GM21526 (cell line): Measurements from ENCODE around the gene ARL13B.
A peak's percentile ranks its signal among the peaks of the same experiment; 100 is the strongest.
"Not testable (repeated sequence)": the region's sequence is repeated elsewhere in the genome, so short reads cannot be mapped to it uniquely, and the experiment has no call there.

Experiments
- ATAC-seq: cut with Tn5 transposase; IDR thresholded peaks from one replicate; pipeline ENCODE4 v1.9.1; 2021; ENCODE audit warnings: moderate library complexity; ENCODE audit not compliant: unreplicated experiment, low FRiP score

ARL13B gene

DNA sequence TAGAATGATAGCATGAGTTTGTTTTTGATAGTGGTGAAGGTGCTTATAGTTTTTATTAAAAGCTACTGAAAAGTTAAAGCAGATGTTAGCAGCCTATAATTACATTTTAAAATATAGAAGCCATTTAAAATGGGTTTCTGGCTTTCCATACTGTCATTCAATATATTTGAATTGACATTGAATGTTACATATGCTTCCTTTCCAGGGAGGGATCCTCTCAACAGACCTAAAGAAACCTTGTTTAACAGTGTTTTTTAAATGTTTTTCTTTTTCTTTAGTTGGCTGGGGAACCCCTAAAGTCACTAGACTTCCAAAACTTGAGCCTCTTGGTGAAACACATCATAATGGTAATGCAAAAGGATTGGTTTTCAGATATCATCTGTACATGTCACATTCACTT, 70.6 kb downstream of the ARL13B start:
- no peak for ATAC-seq

DNA sequence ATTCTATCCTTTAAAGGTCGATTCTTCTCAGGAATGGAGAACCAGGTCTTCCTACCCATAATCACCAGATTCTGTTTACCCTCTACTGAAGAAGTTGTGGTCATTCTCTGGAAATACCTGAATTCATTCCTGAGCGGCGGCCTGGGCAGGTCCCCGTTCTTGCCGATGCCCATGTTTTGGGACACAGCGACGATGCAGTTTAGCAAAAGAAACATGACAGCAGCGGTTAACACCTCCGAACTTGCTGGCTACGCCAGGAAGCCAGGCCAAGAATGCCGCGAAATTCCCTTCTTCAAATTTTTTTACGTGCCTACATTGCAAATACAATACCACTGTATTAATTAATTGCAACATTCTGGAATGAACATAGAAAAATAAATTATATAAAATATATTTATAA, 81.3 kb downstream of the ARL13B start:
- ATAC-seq, result no peak

DNA sequence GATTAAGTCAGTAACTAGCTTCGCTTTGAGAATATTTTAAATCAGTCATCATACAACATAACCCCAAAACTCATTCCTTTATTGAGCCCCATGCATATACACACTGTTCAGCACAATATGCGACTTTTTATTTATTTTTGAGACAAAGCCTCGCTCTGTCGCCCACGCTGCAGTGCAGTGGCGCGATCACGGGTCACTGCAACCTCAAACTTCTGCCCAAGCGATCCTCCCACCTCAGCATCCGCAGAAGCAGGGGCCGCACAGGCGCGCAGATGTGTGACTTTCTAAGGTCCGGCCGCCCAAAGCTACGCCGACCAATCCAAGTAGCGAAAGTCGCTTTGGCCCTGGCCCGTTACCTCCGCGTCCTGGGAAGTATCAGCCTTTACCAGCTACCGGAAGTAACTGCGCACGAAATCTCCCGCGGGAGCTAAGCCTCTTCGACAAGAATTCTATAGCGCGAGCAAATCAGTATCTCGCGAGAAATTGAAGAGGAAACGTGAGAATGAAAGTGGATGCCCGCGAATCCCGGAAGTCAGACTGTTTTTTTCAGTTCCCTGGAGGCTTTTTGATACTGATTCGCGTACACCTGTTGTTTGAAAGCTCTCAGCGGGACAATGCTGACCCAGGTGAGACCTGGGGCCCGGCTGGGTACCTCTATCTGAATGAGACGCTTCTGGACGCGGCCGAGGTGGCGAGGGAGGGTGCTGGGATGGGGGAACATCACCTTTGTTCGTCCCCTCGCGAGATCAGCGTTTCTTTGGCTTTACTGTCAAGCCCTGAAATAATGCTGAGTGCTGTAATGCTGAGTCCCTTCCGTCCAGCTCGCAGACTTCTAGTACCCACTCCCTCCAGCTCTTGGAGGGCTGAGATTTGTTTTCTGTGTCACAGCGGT, 82.8 kb downstream of the ARL13B start, which contains the start of the genes DHFR2 and NSUN3:
TSS of gene DHFR2 (minus strand) at position 404 of the 892 bp plus-strand sequence. CDS start 1,405 bp downstream, outside the sequence.
TSS of gene NSUN3 (plus strand) at position 549 of the 892 bp plus-strand sequence. CDS start at position 615, 66 bp downstream.
- ATAC-seq, result peak; percentile 93

DNA sequence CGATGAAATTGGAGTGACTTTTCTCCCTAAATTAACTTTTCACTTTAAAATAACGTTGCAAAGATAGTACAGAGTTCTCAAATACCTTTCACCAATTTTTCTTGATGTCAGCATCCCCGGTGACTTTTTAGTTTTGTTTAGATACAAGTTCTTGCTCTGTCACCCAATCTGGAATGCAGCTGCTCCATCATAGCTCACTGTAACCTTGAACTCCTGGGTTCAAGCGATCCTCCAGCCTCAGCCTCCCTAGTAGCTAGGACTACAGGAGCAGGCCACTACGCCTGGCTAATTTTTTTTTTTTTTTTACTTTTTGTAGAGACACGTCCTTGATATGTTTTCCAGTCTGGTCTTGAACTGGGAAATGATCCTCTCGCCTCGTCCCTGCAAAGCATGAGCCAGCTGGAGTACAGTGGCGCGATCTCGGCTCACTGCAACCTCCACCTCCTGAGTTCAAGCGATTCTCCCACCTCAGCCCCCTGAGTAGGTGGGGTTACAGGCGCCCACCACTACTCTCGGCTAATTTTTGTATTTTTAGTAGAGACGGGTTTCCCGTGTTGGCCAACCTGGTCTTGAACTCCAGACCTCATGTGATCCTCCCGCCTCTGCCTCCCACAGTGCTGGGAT, 83.7 kb downstream of the ARL13B start:
- no peak for ATAC-seq

DNA sequence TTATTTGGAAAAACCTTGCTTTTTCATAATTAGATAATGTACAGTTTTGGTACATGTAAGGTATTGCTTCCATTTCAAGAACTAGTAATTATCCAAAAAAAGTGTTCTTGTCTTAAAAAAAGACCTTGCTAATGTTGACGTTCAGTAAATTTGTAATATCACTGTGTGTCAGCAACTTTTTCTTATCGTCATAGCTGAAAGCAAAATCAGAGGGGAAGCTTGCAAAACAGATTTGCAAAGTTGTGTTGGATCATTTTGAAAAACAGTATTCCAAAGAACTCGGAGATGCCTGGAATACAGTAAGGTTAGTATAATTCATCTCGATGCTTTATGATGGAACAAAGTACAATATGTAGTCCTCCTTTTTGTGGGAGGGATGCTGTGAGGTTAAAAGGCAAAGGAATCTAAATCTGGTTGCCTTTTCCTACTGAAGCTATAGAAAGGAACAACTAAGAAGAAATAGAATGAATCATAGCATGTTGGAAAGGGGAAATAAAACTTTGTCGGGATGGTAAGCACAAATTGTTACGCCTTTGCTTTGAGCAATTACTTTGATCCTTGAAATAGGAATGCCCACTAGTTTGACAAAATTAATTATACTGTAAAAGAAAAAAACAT, 84.4 kb downstream of the ARL13B start:
- ATAC-seq, result no peak

DNA sequence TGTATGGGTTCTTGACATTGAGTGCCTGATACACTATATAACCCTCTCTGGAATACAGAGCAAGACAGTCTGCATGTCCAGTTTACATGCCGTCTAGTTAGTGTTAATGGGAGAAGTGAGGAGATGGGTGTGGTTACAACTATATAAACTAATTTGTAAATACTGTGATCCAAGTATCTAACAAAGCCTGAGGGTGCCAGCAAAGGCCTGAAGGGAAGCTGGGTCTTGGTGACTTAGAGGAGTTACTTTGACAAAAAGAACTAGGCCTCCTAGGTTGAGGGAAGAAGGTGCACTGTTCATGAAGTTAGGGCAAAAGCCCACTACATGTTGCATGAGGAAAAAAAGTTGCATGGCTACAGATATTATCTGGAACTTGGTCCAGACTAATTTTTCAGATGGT, 85.2 kb downstream of the ARL13B start:
- no peak for ATAC-seq

DNA sequence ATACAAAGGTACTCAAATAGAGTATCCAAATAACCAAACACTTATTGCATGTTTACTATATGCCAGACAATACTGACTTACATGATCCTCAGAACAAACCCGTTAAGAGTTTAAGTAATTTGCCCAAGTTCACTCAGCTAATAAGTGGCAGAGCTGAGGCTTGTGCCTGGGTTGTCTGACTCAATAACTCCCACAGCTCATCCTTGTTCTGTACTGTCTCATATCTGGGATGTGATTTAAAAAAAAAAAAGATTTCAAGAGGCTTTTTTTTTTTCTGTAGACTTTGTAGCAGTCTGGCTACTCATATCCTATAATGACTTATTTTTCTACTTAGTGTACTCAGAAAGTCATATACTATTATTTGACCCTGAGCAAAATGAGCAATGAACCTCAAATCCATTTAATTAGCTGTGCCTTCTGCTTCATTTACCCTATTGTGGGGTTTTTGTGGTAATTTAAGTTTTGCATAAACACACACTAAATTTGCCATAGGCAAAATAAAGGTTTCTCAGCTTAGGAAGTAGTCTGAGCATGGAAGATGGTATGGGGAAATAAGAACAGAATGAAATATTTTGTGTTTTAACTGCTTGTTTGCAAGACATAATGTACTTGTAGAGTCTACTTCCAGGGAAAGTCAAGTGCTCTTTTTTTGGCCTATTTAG, 86.0 kb downstream of the ARL13B start:
- ATAC-seq, result no peak

DNA sequence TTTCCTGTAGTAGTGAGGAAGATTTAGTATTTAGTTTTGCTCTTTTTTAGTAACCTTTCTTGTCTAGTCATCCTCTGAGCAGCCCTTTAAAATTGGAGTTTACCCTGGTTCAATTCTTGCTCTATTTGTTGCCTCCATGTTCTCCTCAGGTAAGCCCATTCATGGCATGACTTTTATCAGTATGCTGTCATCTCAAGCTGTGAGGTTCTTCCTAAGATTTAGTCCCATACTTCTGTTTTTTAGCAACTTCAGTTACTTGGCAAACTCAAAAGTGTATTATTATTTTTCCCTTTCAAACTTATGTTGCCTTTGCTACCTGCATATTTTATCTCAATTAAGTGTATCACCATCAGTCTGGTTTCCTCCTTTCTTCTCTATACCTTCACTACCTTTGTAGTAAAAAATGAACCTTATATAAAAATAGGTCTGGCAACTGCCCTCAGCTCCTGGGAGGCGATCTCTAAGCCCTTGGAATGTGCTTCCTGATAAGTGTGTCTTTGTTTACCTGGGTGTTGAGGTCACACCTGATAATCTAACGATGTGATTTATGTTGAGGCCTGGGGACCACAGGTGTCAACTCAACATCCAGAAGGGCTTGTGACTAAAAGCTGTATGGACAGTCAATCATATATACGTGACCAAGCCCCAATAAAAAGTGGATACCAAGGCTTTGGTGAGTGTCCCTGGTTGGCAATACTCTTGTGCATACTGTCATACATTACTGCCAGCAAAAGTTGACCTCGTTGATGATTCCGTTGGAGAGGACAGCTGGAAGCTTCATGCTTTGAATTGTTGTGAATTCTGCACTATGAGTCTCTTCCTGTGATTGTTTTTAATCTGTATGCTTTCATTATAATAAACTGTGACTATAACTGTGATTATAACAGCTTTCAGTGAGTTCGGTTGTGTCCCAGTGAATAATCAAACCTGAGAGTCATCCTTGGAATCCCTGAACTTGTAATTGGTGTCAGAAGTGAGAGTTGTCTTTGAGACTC, 86.8 kb downstream of the ARL13B start:
- ATAC-seq, result no peak

DNA sequence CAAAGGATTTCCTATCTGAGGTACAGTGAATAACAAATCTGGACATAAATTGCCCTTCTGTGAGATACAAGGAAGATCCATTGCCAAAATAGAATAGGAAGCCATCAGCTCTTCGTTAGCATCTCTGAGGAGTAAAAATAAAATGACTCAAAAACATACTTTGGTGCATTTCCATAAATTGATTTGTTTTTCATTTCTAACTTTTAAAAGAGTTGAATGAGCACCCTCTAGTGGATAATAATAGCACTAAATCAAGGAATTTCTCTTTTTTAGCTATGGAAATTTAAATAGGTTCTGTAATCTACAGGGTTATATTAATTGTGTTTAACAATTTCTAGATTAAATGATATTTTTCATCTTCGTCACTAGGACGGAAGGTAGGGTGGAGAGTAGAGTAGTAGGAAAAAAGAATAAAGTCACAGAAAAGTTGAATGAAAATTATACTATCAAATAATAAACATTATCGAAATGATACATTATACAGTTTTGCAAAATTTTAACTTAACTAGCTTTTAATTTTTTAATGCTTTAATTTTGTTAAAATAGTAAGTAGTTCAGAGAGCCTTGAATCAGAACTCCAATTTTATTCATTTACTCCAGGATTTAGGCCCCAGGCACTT, 89.3 kb downstream of the ARL13B start:
- no peak for ATAC-seq

DNA sequence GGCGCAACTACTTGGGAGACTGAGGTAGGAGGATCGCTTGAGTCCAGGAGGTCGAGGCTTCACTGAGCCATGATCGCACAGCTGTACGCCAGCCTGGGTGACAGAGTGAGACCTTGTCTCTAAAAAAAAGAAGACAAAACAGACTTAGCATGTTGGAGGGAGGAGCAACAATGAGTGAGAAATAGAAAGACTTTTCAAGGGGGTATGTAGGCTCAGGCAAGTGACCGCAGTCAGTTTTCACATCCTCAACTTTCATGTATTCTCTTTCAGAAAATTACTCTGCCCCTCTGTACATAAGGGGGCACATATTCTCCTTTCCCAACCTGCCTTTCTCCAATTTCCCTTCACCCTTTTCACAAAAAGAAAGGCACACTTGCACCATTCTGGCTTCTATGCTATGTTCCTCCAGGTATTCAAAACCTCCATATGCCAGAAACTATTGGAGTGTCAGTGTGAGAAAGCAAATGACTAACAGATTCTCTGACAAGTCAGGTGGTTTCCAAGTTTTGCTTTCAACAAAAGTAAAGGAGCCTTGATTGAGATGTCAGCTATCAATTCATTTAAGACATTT, 90.5 kb downstream of the ARL13B start:
- peak; percentile 51 for ATAC-seq

DNA sequence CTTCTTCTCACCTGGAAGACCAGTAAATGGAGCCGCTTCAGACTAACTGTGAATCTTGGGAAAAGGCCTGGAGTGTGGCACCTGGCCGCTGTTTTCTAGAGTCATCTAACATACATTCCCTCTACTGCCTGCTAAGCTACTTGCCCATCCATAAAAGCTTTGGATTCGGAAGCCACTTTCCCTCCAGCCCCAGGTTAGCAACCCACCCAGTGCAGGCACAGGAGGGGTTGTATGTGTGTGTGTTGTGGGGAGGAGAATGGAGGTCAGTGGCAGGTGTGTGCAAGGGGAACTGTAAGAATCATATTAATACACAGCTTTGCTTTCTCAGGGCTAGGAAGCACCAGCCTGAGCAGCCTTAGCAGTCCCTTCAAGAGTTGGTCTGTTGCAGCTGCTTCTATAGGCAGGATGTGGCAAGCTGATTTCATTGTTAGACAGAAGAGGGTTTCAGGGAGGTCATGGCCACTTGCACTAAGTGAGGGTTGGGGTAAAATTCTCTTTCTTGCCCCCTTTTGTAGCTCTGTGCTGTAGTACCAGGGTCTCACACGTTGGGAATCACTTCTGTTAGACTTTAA, 91.8 kb downstream of the ARL13B start:
- peak; percentile 55 for ATAC-seq

DNA sequence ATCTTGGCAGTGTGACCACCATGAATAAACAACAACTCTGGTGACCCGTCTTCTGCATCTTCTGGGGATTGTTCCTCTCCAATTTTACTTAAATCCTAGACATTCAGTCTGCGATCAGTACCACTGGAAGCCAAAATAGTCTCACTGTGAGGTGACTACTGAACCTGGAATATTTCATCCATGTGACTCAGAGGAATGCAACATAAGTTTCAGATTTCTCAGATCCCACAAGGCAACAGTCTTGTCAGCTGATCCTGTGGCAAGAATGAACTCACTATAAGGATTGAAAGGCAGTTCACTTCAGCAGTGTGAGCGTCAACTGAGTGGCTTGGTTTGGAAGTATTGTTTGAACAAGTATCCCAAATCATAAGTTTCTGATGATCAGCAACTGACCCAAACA, 96.1 kb downstream of the ARL13B start:
- ATAC-seq, result no peak

DNA sequence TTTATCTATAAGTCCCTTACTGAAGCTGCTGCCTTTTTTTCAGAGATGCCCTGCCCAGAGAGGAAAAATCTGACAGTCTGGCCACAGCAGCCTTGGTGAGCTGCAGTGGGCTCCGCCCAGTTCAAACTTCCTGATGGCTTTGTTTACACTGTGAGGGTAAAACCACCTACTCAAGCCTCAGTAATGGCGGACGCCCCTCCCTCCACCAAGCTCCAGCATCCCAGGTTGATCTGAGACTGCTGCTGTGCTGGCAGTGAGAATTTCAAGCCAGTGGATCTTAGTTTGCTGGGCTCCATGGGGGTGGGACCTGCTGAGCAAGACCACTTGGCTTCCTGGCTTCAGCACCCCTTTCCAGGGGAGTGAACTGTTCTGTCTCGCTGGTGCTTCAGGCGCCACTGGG, 100.6 kb downstream of the ARL13B start:
- not testable (repeated sequence) for ATAC-seq

DNA sequence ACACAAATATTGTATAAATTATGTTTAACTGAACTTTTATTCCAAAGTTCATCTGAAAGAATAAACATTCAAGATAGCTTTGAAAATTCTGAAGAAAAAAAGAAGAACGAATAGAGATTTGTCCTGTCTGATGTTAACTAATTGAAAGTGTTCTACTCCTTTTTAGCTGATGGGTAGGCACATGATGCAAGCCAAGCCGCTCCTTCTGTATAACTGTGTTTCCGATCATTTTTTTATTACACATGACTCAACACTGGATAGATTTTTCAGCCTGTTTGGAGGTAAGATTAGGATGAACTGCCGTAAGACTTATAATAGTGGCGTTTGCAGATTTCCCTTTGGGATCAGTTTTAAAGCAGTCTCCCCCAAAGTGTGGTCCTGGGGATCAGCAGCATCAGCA, 101.9 kb downstream of the ARL13B start:
- ATAC-seq, result no peak

DNA sequence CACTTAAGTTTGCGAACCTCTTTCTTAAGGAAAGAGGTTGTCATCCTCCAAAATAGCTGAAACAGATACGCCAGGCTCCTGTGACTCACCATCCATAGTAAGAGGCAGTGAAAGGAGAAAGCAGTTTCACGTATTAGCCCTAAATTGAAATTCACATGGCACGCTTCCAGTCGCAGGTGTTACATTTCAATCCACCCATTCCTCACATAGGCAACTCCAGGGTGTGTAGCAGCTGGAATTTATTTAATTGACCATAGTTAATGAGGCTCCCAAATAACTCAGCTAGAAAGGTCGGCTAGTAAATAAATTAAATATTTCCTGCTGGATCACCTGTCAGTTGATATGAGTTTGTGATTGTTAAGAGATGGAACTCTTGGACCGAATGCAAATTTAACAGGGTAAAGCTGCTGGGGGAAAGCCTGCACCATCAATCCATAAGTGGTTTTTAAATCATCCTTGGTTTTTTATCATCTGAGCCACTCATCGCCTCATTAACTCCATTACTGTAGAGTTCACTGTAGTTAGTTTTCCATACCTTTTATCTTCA, 102.5 kb downstream of the ARL13B start:
- ATAC-seq, result no peak

DNA sequence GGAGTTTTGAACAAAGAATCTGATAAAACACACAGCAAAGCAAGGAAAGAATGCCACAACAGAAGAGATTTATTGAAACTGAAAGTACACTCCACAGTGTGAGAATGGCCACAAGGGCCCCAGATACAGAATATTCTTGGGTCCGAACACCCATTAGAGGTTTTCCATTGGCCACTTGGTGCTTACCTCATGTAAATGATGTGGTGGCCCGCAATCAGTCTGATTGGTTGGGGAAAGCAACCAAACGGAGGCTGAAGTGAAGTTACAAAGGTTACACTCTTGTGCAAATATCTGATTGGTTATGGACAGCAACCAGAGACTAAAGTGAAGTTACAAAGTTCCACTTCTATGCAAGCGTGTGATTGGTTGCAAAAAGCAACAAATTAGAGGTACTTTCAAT, 103.3 kb downstream of the ARL13B start:
- peak; percentile 72 for ATAC-seq

DNA sequence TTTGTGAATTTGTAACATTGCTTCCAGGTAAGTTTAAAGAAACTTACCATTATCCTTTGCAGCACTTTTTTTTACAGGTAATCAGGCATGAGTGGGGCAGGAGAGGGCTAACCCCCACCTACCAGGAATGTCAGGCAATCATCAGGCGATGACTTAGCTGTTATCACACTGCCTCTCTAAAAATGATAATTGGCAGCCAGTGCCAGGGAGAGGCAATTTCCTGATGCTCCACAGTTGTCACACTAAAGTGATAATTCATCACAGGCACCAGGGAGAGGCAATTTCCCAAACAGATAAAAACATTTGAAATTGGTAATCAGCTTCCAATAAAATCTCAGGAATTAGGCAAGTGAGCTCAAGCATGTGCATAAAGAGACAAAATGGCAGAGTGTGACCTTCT, 109.2 kb downstream of the ARL13B start:
- ATAC-seq, result no peak

DNA sequence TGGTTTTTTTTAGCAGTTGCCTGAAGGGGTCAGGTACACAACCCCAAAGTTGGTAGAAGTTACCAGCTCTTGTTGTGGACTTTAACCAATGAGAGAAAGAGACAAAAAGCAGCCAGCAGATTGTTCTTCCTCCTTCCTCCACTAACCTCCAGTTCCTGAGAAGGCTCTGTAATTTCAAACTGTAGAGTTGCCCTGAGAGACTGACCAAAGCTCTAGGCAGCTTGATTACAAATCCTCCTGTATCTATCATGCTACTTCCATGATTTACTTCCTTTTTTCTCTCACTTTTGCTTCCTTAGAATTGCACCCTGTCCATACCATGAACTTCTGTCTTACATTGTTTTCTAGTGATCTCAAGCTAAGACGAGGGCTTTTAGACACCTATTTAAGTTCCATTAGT, 112.1 kb downstream of the ARL13B start:
- ATAC-seq, result no peak
